Ovary (tissue), 3 donors: ENCODE measurements around the gene SULT4A1.

Source experiments
- CTCF ChIP-seq, 3 donors: fragments of 450-650 bp in 2 of 3; fragments of 200-600 bp in 1 of 3; IDR thresholded peaks; one replicate each; pipeline versions ENCODE4 v1.5.1 to v1.8.0; 2016 to 2022; ENCODE audit warnings: antibody characterized with exemption in 3 of 3, mild to moderate bottlenecking in 1 of 3
- EP300 ChIP-seq: sonication (generic); formaldehyde crosslinking; IDR thresholded peaks from one replicate; pipeline ENCODE4 v1.6.1; 2017; ENCODE audit warnings: antibody characterized with exemption
- POLR2A ChIP-seq: fragments of 450-650 bp; IDR thresholded peaks from one replicate; pipeline ENCODE4 v1.6.1; 2017; ENCODE audit warnings: antibody characterized with exemption, mild to moderate bottlenecking, moderate library complexity
- donor health status: DM: no; HTN: no; CAD: no.

- TF ChIP-seq POLR2A (no peak), CTCF (IDR thresholded peaks at IDR 0.05) (no peak), EP300 (no peak)
Measured at GRCh38 chr22:43824724-43825420, 37.4 kb downstream of the SULT4A1 start.
